Activated T-cell treated with anti-CD3 and anti-CD28 coated beads for 24 hours (primary cell): ENCODE measurements around the gene HSD11B1L.

ENCODE experiments used
- DNase-seq: peaks from one replicate; pipeline ENCODE4 v3.0.0-alpha.2; 2020; ENCODE audit warnings: low read depth

Gene HSD11B1L

DNA sequence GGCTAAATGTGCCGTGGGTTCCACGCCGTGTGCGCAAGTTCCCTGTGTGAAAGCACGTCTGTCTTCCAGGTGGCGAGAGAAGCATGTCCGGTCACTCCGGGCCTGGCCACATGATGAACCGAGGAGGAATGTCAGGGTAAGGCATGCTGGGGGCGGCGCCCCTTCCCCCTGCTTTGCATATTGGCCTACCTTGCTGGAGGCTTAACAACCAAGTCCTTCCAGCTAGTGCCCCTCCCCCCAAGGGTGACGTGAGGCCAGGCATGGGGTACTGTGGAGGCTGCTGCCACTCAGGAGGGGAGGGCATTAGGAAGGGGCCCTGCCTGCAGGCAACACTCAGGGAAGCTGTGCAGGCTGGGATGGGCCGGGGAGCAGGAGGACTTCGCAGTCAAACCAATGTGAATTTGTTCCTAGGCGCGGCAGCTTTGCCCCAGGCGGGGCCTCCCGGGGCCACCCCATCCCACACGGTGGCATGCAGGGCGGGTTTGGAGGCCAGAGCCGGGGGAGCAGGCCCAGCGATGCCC is 13.0 kb upstream of the HSD11B1L start:
- DNase-seq, result no peak

DNA sequence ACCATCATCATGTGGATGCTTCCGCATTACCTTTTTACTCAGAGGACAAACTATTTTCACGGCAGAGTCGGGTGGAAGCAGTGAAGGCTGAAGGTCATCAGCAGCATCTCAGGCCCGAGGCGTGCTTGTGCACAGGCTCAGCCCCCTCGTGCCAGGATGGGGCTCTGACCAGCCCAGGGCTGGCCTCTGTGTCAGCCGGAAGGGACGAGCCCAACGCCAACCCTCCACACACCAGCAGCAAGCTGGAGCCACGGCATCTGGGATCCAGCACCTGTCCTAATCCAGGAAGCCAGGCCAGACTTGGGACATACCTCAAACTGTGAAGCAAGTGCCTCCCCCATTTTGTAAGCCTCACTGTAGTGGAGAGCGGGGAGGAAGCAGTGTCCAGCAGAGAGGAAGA is 11.6 kb upstream of the HSD11B1L start:
- DNase-seq, result no peak

DNA sequence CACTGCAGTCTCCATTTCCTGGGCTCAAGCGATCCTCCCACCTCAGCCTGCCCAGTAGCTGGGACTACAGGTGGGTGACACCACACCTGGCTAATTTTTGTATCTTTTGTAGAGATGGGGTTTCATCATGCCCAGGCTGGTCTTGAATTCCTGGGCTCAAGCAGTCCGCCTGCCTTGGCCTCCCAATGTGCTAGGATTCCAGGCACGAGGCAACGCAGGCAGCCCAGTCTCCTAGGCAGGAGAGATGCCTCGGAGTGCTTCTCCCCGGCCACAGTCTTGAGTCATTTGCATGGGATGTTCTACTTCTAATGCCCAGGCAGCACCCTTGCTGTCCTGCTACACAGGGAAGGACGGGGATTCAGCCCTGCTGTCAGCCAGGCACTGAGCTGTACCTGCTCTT is 9.2 kb upstream of the HSD11B1L start:
- DNase-seq, result no peak

DNA sequence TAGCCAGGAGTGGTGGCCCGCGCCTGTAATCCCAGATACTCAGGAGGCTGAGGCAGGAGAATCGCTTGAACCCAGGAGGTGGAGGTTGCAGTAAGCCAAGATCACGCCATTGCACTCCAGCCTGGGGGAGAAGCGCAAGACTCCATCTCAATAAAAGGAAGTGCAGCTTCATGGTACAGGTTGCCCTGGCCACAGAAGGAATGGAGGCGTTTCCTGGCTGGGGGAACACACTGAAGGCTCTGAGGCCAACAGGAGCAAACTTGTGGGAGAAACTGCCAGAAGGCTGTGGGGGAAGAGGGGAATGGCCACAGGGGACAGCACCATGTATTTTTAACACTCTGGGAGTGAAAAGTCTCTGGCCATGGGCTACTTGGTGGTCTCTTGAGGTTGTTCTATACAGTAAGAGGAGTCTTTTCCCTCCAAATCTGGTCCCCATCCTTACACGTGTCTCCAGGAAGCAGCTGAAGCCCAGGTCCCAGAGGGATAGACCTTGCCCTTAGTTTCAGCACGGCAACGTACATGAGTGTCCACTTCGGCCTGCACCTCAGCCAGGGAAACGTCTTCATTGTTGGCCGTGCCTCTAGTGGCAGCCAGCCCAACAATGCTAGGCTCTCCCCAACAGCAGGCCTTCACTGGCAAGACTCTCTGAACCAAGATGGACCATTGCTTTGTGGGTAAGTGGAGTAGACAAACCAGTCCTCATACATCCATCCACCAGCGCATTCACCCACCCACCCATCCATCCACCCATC is 7.9 kb upstream of the HSD11B1L start:
- no peak for DNase-seq

DNA sequence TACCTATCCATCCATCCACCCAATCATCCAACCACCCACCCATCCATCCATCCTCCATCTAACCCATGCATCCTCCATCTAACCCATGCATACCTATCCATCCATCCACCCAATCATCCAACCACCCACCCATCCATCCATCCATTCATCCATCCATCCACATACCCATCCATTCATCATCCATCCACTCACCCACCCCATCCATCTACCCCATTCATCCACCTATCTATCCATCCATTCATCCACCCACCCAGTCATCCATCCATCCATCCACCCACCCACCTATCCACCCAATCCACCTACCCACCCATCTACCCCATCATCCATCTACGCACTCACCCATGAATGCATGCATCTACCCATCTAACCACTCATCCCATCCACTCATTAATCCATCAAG is 7.1 kb upstream of the HSD11B1L start:
- DNase-seq, result no peak

GRCh38 chr19:5674714-5675113 is 6.1 kb upstream of the HSD11B1L start:
- no peak for DNase-seq

DNA sequence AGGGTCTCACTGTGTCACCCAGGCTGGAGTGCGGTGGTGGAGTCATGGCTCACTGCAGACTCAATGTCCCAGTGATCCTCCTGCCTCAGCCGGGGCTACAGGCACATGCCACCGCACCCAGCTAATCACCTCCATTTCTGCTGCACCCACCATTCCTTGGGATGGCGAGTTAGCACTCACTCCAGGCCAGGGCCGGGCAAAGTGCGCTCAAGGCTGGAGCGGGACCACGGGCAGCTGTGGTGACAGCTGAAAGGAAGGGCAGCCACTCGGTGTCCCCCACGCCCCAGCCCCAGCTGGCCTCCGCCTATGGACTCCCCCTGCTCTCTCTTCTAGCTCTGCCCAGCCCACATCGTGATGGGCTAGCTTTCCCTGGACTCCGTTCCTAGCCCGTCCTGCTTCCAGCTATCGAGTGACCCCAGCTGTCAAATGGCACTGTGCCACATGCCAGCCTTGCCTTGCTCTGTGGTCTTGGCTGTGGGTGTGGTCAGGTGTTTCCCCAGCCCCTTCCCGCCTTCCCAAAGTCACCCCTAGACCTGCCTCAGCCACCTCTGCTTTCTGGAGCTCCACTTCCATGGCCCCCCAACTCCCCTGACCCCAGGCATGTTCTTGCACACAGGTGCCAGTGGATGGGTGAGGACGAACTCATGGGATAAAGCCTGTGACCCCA is 4.6 kb upstream of the HSD11B1L start:
- no peak for DNase-seq

DNA sequence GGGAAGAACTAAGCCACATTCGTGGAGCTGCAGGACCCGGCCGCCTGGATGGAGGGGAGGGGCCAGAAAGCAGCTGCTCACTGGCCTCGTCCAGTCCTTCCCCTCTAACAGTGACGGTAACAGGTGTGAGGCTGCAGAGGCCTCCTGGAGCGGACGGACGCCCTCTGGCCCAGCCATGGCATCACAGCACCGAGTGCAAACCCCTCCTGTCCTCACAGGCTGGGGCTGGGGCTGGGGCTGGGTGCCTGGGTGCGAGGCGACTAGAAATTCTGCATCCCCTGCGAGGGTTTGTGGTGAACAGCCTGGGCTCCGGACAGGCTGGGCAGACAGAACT is 4.1 kb upstream of the HSD11B1L start:
- no peak for DNase-seq

DNA sequence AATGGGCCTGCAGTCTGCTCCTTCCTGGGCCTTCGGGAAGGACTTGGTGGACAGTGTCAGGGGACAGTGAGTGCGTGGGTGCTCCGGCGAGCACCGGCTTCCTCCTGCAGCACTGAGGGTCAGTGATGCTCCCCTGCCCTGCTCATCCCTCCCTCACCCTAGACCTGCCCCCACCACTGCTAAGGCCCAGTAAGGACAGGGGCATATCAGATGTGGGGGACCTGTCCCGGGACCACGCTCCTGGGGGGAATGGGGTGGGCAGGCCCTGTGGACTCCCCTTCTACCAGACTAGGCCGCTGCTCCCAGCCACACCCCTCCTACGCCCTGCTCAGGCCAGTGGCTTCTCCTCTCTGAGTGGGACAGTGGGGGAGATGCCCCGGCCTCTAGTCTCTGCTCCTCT is 3.7 kb upstream of the HSD11B1L start:
- no peak for DNase-seq

GRCh38 chr19:5677580-5677979 is 3.2 kb upstream of the HSD11B1L start:
- DNase-seq, result no peak

DNA sequence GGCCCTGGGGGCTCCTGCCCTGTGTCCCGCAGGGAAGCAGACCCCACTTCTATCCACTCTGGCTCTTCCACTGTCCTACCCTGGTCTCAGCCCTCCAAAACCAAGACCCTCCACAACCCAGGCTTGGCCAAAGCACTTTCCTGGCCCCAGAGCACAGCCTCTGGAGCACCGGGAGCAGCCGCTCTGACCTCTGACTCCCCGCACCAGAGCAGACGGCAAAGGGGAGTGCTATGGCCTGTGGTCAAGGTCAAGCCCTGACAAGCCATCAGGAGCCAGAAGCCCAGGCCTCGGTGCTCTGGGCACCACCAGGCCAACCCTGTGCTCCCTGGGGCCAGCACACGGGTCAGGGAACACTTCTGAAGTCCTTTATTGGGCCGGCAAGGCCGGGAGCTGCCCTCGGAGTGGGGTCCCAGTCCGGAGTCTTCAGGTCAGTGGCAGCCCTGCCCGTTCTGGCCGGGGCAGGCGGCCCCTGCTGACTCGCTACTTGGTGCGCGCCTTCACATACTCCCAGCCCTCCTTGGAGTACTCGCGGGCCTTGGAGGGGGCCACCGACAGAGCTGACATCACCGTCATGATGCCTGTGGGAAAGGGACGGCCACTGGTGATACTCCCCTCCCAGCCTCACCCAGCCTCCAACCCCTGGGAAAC is 2.6 kb upstream of the HSD11B1L start:
- DNase-seq, result no peak

- no peak for DNase-seq
Observed at GRCh38 chr19:5679289-5680083, 1.3 kb upstream of the HSD11B1L start.

DNA sequence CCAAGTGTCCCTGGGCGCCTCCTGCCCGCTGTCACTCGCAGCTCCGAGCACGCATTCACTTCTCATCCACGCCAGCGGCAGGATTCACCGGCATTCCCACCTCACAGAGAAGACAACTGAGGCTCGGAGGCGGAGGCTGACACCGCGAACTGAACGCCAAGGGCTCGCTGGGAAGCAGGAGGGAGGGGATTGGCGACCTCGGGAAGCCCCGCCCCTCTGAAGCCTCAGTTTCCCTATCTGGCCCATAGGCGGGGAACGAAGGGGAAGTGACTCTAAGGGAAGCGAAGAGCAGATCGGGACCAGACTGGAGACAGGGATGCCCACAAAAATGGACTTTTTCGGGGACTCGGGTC is 767 bp upstream of the HSD11B1L start:
- no peak for DNase-seq

DNA sequence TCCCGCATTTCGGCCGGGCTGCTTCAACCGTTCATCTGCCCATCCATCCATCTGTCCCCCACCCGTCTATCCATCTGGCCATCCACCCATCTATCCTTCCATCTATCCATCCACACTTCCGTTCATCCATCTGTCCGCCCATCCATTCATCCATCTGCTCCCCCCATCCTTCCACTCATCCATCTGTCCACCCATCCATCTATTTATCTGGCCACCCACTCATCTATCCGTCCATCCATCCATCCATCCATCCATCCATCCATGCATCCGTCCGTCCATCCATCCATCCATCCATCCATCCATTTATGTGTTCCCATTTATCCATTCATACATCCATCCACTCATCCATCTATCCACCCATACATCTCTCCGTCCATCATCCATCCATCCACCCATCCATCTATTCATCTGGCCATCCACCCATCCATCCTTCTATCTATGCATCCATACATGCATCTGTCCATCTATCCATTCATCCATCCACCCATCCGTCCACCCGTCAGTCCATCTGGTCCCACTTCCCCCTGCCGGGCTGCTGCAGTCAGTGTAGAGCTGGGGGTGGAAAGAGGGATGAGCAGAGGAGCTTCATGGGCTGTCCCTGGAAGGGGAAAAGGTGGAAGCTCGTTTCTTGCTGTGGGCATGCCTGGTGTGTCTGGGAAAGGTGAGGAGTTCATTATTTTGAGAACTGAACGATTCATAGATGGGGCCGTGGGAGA is 722 bp downstream of the HSD11B1L start:
- no peak for DNase-seq

GRCh38 chr19:5682107-5682482 is 1.3 kb downstream of the HSD11B1L start:
- no peak for DNase-seq

- no peak for DNase-seq
Observed at GRCh38 chr19:5683177-5683886, 2.5 kb downstream of the HSD11B1L start.

- no peak for DNase-seq
Observed at GRCh38 chr19:5684694-5685430, 4.0 kb downstream of the HSD11B1L start.

GRCh38 chr19:5686326-5686646 is 5.5 kb downstream of the HSD11B1L start:
- DNase-seq, result no peak

- peak; percentile 99 for DNase-seq
Observed at GRCh38 chr19:5686647-5687359, 6.0 kb downstream of the HSD11B1L start.
